ENCODE measurements around the gene CIDEA. TPM values are rescaled to one million over a fixed set of nuclear protein-coding genes. Genes with fewer than 3 reads are reported as not detected.
"Not testable (repeated sequence)": the region's sequence is repeated elsewhere in the genome, so short reads cannot be mapped to it uniquely, and the experiment has no call there.

The CIDEA gene
- total RNA-seq: 138 TPM
- long read RNA-seq, transcript CIDEA-203 (5 exons, 1,202 nt): minor isoform, 5 of 103 reads
- long read RNA-seq, transcript CIDEA-201 (5 exons, 828 nt): major isoform, 89 of 103 reads
- long read RNA-seq, partial matches to known transcripts: 5 of 103 reads
- long read RNA-seq, other reads (novel, unspliced or antisense): 4 of 103 reads

GRCh38 chr18:12254136-12254819 lies at the start of gene CIDEA:
CIDEA (plus strand) TSS chr18:12254361; CDS start chr18:12254384, 23 bp downstream.
- DNase-seq (ENCODE audit: low spot score): no peak

DNA sequence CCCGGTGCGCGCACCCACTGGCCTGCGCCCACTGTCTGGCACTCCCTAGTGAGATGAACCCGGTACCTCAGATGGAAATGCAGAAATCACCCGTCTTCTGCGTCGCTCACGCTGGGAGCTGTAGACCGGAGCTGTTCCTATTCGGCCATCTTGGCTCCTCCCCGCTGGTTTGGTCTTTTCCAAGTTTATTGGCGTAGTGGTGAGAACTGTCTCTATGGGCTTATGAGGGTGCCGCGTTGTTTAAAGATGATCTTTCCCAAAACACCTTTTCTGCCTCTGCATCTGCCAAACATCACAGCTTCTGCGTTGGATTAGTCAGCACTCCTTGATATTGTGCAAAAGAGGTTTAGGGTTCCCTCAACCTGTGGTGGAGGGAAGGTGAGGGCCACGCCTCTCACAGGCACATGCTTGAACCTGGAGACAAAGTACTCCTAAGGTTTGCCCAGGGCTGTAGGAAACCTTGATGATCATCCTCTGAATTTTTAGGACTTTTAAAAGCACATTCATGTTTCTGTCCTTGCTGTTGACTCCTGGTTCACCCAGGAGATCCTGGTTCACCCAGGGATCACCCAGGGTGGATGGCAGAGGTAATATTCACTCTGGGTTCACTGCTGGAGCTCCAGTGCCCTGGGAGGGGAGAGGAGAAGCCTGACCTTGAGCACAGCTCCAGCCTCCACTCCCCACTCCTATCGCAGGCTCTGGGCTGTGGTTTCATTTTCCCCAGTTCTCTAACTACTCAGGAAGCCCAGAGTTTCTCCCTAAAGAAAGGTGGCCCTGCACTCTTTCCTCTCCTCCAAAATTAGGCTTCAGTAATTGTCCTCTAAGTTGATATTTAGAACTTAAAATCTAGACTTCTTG lies 45.6 kb upstream of the CIDEA start:
- DNase-seq (ENCODE audit: low spot score): not testable (repeated sequence)

DNA sequence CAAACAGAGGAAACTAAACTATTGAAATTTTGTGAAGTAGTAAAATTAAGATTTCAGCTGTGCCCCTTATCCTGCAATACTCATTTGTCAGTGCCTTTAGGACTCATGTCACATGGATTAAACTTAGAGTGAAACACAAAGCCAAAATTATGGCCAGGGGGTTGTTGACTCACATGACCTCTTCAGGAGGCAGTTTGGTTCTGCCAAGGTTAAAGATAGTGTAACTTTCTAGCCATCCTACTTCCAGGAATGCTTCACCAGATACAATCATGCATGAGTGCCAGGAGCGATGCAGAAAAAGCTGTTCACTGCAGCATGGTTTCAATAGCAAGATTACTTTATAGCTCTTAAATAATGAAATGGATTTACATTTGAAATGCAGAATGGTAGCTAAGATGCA lies 41.9 kb upstream of the CIDEA start:
- DNase-seq (ENCODE audit: low spot score): not testable (repeated sequence)

DNA sequence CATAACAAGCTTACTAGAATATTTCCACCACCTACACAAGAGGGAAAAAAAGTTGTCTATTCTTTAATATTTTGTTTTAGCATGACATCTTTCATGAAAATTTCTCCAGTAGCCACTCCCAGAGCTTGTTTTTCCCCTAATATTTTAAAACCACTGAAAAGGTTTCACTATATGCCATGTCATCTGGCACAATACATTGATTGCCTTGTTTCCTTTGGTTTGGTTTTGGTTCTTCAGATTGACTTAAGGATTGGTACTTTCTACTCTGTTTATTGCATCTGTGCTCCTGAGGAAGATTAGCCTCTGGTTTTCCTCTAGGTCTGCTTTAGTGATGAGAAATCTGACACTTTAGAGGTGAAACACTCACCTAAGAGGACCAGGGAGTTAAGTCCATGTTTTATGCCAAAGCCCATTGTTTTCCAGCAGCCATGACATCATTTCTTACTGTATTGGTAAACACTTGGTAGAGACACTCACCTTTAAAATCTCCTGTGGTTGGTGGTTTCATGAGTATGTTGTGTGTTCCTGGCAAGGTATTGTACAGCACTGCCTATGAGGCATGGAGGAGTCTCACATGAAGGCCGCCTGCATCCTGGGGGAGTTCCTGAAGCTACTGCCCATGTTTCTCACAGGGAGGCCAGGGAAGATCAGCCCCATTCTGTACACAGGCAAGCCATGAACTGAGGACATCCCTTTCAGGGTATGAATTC lies 39.7 kb upstream of the CIDEA start:
- not testable (repeated sequence) for DNase-seq (ENCODE audit: low spot score)

DNA sequence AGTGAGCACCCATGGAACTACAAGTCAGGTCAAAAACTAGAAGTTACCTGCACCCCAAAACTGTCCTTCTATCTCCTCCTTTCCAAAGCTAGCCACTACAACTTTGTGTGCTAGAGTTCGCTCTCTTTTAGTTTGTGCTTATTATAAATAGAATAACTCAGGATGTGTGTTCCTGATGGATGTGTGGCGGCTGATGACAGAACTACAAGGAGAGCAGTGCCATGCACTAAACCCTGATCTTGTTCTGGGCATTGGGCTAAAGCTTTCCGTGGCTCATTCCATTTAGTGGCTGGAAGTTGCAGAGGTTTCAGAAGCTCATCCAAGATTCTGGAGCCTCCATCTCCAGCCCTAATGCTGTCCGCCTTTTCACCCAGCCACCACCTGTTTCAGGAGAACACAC lies 37.7 kb upstream of the CIDEA start:
- not testable (repeated sequence) for DNase-seq (ENCODE audit: low spot score)

GRCh38 chr18:12218603-12219002 lies 35.6 kb upstream of the CIDEA start:
- not testable (repeated sequence) for DNase-seq (ENCODE audit: low spot score)

GRCh38 chr18:12222041-12222440 lies 32.1 kb upstream of the CIDEA start:
- DNase-seq (ENCODE audit: low spot score): not testable (repeated sequence)

GRCh38 chr18:12223326-12223725 lies 30.8 kb upstream of the CIDEA start:
- DNase-seq (ENCODE audit: low spot score): not testable (repeated sequence)

- not testable (repeated sequence) for DNase-seq (ENCODE audit: low spot score)
Measured at GRCh38 chr18:12226807-12227206, 27.4 kb upstream of the CIDEA start.

GRCh38 chr18:12227399-12228186 lies 26.6 kb upstream of the CIDEA start:
- DNase-seq (ENCODE audit: low spot score): not testable (repeated sequence)

DNA sequence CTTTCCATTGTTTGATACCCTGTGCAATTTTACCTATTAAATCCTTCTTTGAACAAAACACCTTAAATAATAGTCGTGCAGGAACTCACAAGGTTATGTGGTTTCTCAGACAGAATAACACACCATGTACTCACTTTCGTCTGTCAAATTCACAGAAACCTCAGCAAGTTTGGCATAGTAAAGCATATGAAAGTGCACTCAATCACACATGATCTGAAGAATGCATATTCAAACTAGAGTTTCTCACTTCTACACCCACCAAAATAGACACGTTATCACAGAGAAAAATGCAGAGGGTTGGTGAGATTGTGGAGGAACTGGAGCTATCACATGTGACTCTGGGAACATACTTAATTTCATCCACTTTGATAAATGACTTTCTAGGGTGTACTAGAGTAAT lies 25.9 kb upstream of the CIDEA start:
- not testable (repeated sequence) for DNase-seq (ENCODE audit: low spot score)

DNA sequence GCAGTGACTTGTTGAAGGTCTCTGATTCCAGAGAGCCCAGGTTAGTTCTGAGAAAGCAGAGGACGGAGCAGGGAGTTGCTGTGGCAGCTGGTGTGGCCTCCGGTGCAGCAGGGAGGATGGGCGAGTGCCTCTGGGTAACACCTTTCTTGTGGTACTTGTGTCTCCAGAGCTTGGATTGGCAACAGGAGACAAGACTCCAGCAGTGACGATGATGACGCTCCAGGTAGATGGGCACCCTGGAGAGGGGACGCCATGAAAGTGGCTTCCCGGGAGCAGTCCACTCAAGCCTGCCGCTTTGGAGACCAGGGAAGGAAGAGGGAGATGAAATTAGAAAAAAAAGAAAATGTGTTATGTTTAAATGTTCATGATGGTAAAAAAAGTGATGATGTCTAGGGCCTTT lies 23.6 kb upstream of the CIDEA start:
- DNase-seq (ENCODE audit: low spot score): not testable (repeated sequence)

- DNase-seq (ENCODE audit: low spot score): no peak
Measured at GRCh38 chr18:12231040-12231882, 22.9 kb upstream of the CIDEA start.

- DNase-seq (ENCODE audit: low spot score): no peak
Measured at GRCh38 chr18:12231986-12232385, 22.2 kb upstream of the CIDEA start.

DNA sequence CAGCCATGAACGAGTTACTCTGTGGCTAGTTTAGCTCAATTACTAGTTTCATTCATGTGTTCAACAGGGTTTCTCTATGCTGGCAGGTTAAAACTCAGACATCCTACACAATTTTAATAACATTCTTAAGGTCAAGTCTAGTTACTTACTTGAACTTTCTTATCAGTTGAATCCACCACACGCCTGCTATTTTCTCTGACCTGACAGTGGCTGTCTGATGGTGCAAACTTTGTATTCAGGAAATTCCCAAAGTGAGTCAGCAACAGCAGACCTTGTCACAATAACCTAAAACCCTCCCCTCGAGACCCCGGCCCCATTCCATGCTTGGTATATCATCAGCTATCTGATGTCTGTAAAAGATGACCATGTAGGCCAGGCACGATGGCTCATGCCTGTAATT lies 20.8 kb upstream of the CIDEA start:
- DNase-seq (ENCODE audit: low spot score): no peak

DNA sequence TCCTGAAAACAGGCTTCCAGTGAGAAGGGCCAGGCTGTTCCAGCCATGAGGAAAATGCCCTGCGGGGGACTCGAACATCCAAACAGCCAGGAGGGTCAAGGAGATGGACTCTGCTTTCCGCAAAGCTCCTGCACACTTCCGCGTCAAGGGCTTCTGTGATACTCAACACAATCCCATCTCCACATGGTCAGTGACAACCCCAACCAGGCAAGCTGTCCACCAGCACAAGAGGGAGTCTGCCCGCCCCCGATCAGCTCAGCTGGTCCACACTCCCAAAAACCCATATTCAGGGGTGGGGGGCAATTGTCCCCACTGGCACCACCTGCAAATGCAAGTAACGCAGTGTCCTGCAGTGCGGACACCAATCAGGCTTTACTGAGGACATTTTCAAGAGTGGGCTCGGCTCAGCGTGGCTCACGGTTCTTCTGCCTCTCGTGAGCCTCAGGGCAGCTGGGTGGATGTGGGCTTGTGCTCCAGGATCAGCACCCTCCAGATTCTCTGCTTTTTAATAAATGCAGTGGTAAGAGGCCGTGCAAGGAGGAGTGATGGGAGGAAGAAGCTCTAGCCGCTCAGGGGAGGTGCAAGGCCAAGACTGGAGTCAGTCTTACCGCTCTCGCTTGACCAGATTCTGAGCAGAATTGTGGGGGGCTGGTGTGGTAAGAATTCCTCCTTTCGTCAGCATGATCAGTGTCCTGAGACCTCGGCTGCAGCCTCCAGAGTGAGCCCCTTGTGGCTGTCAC lies 19.5 kb upstream of the CIDEA start:
- no peak for DNase-seq (ENCODE audit: low spot score)

DNA sequence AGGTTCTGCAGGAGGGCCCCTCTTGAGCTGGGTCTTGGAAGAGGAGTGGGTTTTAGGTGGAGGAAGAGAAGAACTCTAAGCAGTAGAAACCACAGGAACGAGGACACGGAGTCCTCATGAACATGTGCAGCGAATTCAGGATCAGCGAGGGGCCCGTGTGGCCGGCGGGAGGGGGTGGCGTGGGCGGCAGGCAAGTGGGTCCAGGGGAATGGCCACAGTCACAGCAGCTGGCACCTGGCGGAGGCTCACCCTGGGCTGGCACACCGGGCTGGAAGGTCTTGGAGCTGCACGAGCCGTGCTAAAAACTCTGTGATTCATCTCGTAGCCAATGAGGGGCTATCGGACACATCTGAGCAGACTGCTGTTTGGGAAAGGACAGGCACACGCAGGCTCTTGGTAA lies 18.0 kb upstream of the CIDEA start:
- DNase-seq (ENCODE audit: low spot score): no peak

DNA sequence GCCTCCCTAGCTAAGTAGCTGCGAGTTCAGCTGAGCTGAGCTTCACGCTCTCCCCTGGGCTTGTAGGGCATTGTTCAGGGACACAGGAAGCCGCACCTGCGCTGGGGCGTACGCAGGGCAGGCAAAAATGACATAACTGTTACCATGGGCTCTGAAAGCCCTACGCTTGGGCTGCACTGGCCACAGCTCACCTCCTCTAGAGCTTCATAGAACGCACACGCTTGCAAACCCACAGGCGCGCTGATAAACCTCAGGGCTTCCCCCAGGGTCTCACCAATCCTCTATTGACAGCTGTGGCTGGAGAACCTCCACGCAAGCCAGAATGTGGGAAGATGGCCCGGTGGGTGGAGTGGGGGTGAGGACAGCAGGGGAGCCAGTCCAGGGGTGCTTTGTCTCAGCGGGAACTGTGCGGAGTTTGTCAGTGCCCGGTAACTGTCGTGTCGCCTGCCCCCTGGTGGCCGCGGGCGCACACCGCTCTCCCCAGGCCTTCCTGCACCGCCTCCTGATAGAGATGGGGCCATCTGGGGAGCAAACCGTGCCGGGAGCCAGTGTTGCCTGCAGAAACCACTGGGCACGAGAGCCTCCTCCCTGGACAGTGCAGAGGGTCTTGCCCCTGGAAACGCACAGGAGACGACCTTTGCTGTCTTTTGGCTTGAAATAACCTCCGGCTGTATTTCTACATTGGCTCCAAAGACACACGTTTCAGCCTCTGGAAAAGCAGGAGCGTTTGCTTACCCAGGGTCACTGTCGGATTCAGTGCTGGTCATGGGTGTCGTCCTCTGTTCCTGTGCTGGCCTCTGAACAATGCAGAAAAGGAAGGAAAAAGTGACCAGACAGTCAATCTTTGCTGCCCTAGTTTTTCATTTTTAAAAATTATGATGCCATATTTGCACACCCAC lies 17.0 kb upstream of the CIDEA start:
- no peak for DNase-seq (ENCODE audit: low spot score)
